Suprapubic skin (tissue), 3 donors: ENCODE data around the gene NTM.

Experiments used
- CTCF ChIP-seq, 2 donors: fragments of 200-600 bp in 1 of 2; fragments of 450-650 bp in 1 of 2; sonication (generic) in 1 of 2; IDR thresholded peaks; one replicate each; pipeline ENCODE4 v1.5.1; 2016 to 2019; ENCODE audit warnings: antibody characterized with exemption in 2 of 2, mild to moderate bottlenecking in 1 of 2, moderate library complexity in 1 of 2
- POLR2A ChIP-seq, 2 donors: fragments of 450-650 bp; IDR thresholded peaks; one replicate each; pipeline ENCODE4 v1.6.1; 2017; ENCODE audit warnings: antibody characterized with exemption in 2 of 2, mild to moderate bottlenecking in 2 of 2, moderate library complexity in 2 of 2

GRCh38 chr11:132253469-132254264 lies 883.3 kb downstream of the NTM start:
- TF ChIP-seq CTCF (IDR thresholded peaks at IDR 0.05) = no peak
- no peak for TF ChIP-seq POLR2A (IDR thresholded peaks at IDR 0.05)
